ENCODE data around the gene STARD7. TPM values are rescaled to one million over a fixed set of nuclear protein-coding genes. Genes with fewer than 3 reads are reported as not detected.

STARD7 gene
- total RNA-seq, 6 experiments from 2014 or later = 167 to 195 (median 180) TPM

- peaks cover 55% of the 10 kb centered on the region for H3K36me3 Mint-ChIP-seq (ENCODE audit: low read depth)
These were observed 5.2 kb downstream of the STARD7 start for GRCh38 chr2:96203130-96204028.

GRCh38 chr2:96202152-96202854, 6.3 kb downstream of the STARD7 start:
- H3K27ac Mint-ChIP-seq = peak overlapping the region; percentile 87
- H3K36me3 Mint-ChIP-seq (ENCODE audit: low read depth) = peaks cover 53% of the 10 kb centered on the region
- no peak for TF ChIP-seq CTCF (IDR thresholded peaks at IDR 0.05)
- H3K4me3 Mint-ChIP-seq = peak overlapping the region; percentile 45
- H3K9me3 Mint-ChIP-seq = peaks cover 7% of the 10 kb centered on the region; the same call in 1 of the 2 replicates
- DNase-seq = peak; percentile 17
- no peaks in the 10 kb centered on the region for H3K27me3 Mint-ChIP-seq (ENCODE audit: insufficient read depth)
- peaks cover 91% of the 10 kb centered on the region for H3K4me1 Mint-ChIP-seq (ENCODE audit: low read depth)

More at GRCh38 chr2:96203130-96204028, 5.2 kb downstream of the STARD7 start:
- H3K9me3 Mint-ChIP-seq = peaks cover 4% of the 10 kb centered on the region; the same call in 1 of the 2 replicates
- H3K27me3 Mint-ChIP-seq (ENCODE audit: insufficient read depth) = no peaks in the 10 kb centered on the region
- H3K27ac Mint-ChIP-seq = peak overlapping the region; percentile 87
- no peak for DNase-seq
- peaks cover 80% of the 10 kb centered on the region for H3K4me1 Mint-ChIP-seq (ENCODE audit: low read depth)
- peak overlapping the region; percentile 69 for H3K4me3 Mint-ChIP-seq
- TF ChIP-seq CTCF (IDR thresholded peaks at IDR 0.05) = no peak

GRCh38 chr2:96201338-96201737, 7.3 kb downstream of the STARD7 start:
- Mint-ChIP-seq H3K4me1 (ENCODE audit: low read depth) (peaks cover 85% of the 10 kb centered on the region), H3K4me3 (no peak overlapping the region), H3K9me3 (peaks cover 8% of the 10 kb centered on the region; the same call in 1 of the 2 replicates), H3K36me3 (ENCODE audit: low read depth) (peaks cover 48% of the 10 kb centered on the region), H3K27me3 (ENCODE audit: insufficient read depth) (no peaks in the 10 kb centered on the region), H3K27ac (no peak overlapping the region)
- DNase-seq = no peak
- no peak for TF ChIP-seq CTCF (IDR thresholded peaks at IDR 0.05)

GRCh38 chr2:96198921-96199320, 9.7 kb downstream of the STARD7 start:
- H3K27me3 Mint-ChIP-seq (ENCODE audit: insufficient read depth) = no peaks in the 10 kb centered on the region; the same call in 1 of the 2 replicates
- TF ChIP-seq CTCF (IDR thresholded peaks at IDR 0.05) = no peak
- H3K27ac Mint-ChIP-seq = peak overlapping the region; percentile 74; the same call in 1 of the 2 replicates
- DNase-seq = no peak
- H3K4me1 Mint-ChIP-seq (ENCODE audit: low read depth) = peaks cover 88% of the 10 kb centered on the region
- peaks cover 4% of the 10 kb centered on the region; the same call in 1 of the 2 replicates for H3K9me3 Mint-ChIP-seq
- no peak overlapping the region for H3K4me3 Mint-ChIP-seq
- peaks cover 54% of the 10 kb centered on the region for H3K36me3 Mint-ChIP-seq (ENCODE audit: low read depth)

GRCh38 chr2:96197546-96198255, 10.9 kb downstream of the STARD7 start:
- H3K27me3 Mint-ChIP-seq (ENCODE audit: insufficient read depth) = no peaks in the 10 kb centered on the region; the same call in 1 of the 2 replicates
- no peak for TF ChIP-seq CTCF (IDR thresholded peaks at IDR 0.05)

More at GRCh38 chr2:96197546-96198255, 10.9 kb downstream of the STARD7 start:
- peak overlapping the region; percentile 74 for H3K27ac Mint-ChIP-seq
- peaks cover 88% of the 10 kb centered on the region for H3K4me1 Mint-ChIP-seq (ENCODE audit: low read depth)
- peak overlapping the region; percentile 65 for H3K4me3 Mint-ChIP-seq
- peaks cover 54% of the 10 kb centered on the region for H3K36me3 Mint-ChIP-seq (ENCODE audit: low read depth)
- peak; percentile 67 for DNase-seq
- H3K9me3 Mint-ChIP-seq = peaks cover 4% of the 10 kb centered on the region; the same call in 1 of the 2 replicates
